IMR-90 (cell line): ENCODE data around the gene CHN2.

Source experiments
- CTCF ChIP-seq: conservative IDR thresholded peaks from 2 replicates; pipeline ENCODE4 v1.5.1; 2012; ENCODE audit warnings: mild to moderate bottlenecking, low read depth, low read length, improper control_type of control experiment
- MAFK ChIP-seq: IDR thresholded peaks from 2 replicates; pipeline ENCODE4 v1.6.1; 2012; ENCODE audit warnings: low read depth, low read length, improper control_type of control experiment
- RCOR1 ChIP-seq: IDR thresholded peaks from 2 replicates; pipeline ENCODE4 v1.6.1; 2012; ENCODE audit warnings: mild to moderate bottlenecking, low read length, improper control_type of control experiment; ENCODE audit not compliant: insufficient replicate concordance

- TF ChIP-seq MAFK = no peak
- TF ChIP-seq CTCF = no peak
- no peak for TF ChIP-seq RCOR1
Observed at GRCh38 chr7:29337546-29338116, 143.1 kb downstream of the CHN2 start.
